HG03280 (cell line): ENCODE results near the gene ABCF3.

Source experiments
- ATAC-seq: cut with Tn5 transposase; IDR thresholded peaks from one replicate; pipeline ENCODE4 v1.9.1; 2021; ENCODE audit warnings: mild to moderate bottlenecking, moderate library complexity; ENCODE audit not compliant: unreplicated experiment

The ABCF3 gene

GRCh38 chr3:184185461-184186183, 377 bp upstream of the ABCF3 start:
- ATAC-seq: peak; percentile 91

GRCh38 chr3:184186902-184187207, 856 bp downstream of the ABCF3 start:
- no peak for ATAC-seq

DNA sequence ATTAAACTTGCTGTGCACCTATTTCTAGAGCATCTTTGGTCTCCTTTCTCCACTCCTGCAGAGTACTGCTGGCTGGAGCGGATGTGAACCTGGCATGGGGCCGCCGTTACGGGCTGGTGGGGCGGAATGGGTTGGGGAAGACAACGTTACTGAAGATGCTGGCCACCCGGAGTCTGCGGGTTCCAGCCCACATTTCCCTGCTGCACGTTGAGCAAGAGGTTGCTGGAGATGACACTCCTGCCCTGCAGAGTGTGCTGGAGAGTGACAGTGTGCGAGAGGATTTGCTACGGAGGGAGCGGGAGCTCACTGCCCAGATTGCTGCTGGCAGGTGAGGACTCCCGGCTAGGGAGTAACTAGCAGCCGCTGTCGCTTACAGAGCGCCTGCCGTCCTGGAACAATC, 2.1 kb downstream of the ABCF3 start:
- ATAC-seq: no peak

- no peak for ATAC-seq
Measured at GRCh38 chr3:184189421-184189820, 3.4 kb downstream of the ABCF3 start.

- ATAC-seq: no peak
Measured at GRCh38 chr3:184192889-184193288, 6.9 kb downstream of the ABCF3 start.

DNA sequence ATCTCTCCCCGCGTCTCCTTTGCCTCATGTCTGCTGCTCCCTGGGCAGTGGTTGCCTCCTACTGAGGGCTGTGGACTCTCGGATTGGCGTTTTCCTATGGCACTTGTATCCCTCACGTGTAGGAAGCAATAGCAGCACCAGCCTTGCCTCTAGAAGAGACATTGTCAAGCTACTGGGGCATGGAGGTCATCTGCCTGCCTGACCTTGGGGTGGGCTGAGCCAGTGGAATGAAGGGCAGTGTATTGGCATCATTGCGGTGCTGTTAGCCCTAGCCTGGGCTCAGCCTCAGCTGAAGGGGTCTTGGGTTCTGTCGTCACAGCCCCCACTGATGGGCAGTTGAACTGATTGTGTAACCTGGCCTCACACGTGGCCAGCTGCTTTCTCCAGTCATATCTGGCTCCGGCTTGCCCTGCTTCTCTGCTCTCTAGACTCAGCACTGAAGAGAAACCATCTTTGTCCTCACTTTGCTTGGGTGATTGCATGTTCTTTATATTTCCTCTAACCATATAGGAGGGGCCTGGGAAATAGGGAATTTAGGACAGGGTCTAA, 8.1 kb downstream of the ABCF3 start:
- ATAC-seq: no peak

DNA sequence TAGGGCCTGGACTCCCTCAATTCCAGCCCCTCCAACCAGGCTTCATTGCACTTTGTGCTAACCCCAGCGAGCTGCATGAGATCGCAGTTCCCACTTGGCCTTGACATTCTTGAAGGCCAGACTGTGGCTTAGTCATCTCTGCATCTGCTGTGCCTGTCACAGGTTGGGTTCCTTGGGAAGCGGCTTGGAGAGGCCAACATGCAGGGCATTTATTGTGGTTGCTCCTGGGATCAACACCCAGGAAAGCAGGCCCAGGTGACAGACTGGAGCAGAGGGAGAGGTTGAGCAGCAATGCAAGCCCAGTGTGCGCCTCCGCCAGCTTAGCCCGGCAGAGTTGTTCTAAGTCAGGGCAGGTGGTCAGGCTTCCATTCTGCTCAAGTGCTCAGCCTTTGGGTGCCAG, 10.5 kb downstream of the ABCF3 start:
- no peak for ATAC-seq

DNA sequence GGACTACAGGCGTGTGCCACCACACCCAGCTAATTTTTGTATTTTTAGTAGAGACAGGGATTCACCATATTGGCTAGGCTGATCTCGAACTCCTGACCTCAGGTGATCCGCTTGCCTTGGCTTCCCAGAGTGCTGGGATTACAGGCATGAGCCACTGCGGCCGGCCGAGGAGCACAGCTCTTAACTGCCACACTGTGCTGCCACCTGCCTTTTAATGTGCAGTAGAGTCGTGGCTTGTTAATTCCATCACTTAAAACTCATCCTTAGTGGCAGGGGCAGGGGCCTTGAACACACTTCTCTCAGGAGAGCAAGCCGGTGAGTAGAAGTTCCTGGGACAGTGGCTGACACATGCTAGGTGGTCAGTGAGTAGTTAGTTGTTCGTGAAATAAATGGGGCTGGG, 12.5 kb downstream of the ABCF3 start:
- ATAC-seq: no peak

DNA sequence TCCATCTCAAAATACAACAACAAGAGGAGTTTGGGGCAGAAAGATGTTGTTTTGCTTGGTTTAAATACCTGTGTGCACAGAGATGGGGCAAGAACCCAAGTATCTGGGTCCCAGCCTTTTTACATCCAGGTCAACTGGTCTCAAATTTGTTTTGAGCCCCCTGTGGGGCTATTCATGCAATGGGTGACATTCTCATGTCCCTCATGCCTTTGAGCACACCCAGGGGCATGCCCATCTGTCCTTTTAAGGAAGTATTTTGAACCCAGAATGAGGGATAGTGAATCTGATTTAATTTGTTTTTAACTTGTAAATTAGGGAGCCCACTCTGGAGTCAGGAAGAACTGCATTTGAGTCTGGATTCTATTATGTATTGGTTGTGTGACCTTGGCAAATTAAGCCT, 14.8 kb downstream of the ABCF3 start:
- ATAC-seq: no peak

DNA sequence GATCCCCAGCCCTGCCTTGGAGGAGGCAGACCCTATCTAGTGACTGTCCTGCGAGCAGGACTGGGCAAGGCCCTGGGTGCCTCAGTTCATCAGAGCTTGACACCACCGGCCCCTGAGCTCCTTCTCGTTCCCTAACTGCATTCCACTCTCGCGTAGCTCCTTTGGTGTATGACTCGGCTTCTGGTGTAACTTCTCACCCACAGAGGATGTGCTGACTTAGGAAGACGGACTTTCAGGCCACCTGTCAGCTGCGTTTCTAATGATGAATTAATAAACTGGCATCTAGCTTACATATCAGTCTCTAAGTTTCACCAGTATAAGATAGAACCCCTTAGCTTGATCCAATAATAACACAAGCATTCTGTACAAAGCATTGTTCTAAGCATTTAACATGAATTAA, 17.5 kb downstream of the ABCF3 start:
- no peak for ATAC-seq

DNA sequence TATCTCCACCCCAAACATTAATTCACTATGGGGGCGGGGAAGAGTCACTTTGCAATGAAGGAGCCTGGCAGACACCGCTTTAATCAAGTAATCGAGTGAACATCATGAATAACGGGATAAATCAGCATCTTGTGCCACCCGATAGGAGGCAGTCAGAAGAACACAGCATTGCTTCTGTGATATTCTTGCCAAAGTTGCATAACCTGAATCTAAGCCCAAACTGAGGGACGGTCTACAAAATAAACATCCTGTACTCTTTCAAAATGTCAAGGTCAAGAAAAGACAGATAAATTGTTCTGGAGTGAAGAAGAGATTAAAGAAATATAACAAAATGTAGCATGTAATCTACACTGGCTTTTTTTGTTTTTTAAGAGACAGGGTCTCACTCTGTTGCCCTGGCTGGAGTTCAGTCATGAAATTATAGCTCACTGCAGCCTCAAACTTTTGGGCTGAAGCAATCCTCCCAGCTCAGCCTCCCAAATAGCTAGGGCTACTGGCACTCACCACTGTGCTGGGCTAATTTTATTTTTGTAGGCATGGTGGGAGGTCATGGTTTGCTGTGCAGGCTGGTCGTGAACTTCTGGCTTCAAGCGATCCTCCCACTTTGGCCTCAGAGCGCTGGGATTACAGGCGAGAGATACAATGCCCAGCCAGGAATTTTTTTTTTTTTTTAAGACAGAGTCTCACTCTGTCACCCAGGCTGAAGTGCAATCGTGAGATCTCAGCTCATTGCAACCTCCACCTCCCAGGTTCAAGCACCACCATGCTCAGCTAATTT, 23.3 kb downstream of the ABCF3 start:
- ATAC-seq: no peak

GRCh38 chr3:184211297-184211696, 25.3 kb downstream of the ABCF3 start:
- ATAC-seq: no peak

DNA sequence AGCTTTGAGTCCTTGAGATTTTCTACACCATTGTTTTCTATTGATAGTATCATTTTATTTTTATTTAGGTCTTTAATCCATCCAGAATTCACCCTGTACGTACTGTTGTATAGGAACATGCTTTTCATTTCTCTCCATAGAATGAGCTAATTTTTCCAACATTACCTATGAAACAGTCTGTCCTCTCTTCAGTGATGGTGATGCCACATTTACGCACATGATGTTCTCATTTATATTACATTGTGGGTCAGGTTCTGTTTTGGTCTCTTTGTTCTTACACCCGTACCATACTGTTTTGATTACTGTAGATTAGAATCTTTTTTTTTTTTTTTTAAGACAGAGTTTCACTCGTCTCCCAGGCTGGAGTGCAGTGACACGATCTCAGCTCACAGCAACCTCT, 25.7 kb downstream of the ABCF3 start:
- ATAC-seq: no peak

- no peak for ATAC-seq
Measured at GRCh38 chr3:184218814-184219213, 32.8 kb downstream of the ABCF3 start.

DNA sequence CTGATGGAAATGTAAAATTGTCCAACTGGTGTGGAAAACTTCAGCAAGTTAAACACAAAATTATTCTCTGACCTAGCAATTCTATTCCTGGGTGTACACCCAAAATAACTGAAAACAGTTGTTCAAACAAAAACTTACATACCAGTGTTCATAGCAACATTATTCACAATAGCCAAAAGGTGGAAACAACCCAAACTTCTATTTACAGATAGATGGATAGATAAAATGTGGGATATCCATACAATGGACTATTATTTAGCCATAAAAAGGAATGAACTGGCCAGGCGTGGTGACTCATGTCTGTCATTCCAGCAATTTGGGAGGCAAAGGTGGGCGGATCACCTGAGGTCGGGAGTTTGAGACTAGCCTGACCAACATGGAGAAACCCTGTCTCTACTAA, 36.5 kb downstream of the ABCF3 start:
- ATAC-seq: no peak

- no peak for ATAC-seq
Measured at GRCh38 chr3:184223946-184224345, 37.9 kb downstream of the ABCF3 start.

- ATAC-seq: peak; percentile 43
Measured at GRCh38 chr3:184227481-184227935, 41.5 kb downstream of the ABCF3 start.

- ATAC-seq: no peak
Measured at GRCh38 chr3:184228376-184229137, 42.6 kb downstream of the ABCF3 start.

GRCh38 chr3:184229394-184230080, 43.5 kb downstream of the ABCF3 start, which contains the start of gene VWA5B2:
Gene VWA5B2, plus strand, starts transcription at chr3:184229585. Its CDS starts 944 bp downstream, at chr3:184230529.
- ATAC-seq: peak; percentile 77

DNA sequence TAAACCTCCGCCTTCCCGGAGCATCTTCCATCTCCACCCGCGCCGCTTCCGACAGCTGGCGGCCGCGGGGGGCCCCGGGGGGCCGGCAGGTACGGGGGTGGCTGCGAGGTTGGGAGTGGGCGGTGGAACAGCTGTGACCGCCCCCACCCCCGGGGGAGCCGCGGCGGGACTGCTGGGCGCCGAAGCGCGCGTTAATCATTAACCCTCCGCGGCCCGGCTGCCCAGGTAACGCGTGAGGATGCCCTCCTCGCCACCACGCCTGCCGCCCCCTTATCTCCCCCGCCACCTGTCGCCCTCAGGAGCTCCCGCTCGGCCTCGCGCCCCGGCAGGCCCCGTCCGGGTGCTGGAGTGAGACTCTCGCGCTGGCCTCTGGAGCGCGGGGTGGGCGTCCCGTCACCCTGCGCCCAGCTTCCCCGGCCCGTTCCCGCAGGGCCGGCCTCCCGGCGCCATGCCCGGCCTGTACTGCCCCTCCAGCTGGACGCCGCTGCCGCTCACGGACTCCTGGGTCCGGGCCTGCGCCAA, 44.1 kb downstream of the ABCF3 start:
- no peak for ATAC-seq
